Suprapubic skin (tissue), 3 donors: ENCODE results near the gene VCP.
"Not testable (repeated sequence)": the region's sequence is repeated elsewhere in the genome, so short reads cannot be mapped to it uniquely, and the experiment has no call there.

ENCODE experiments used
- CTCF ChIP-seq, 2 donors: fragments of 200-600 bp in 1 of 2; fragments of 450-650 bp in 1 of 2; sonication (generic) in 1 of 2; IDR thresholded peaks; one replicate each; pipeline ENCODE4 v1.5.1; 2016 to 2019; ENCODE audit warnings: antibody characterized with exemption in 2 of 2, mild to moderate bottlenecking in 1 of 2, moderate library complexity in 1 of 2
- EP300 ChIP-seq: sonication (generic); formaldehyde crosslinking; IDR thresholded peaks from one replicate; pipeline ENCODE4 v1.6.1; 2017; ENCODE audit warnings: antibody characterized with exemption
- POLR2A ChIP-seq, 2 donors: fragments of 450-650 bp; IDR thresholded peaks; one replicate each; pipeline ENCODE4 v1.6.1; 2017; ENCODE audit warnings: antibody characterized with exemption in 2 of 2, mild to moderate bottlenecking in 2 of 2, moderate library complexity in 2 of 2

- TF ChIP-seq CTCF (IDR thresholded peaks at IDR 0.05); EP300; POLR2A (IDR thresholded peaks at IDR 0.05): not testable (repeated sequence)
These were observed 49.0 kb downstream of the VCP start for GRCh38 chr9:35023443-35023842.
